GM20431 (cell line): ENCODE measurements around the gene TRPM3.

Source experiments
- in situ Hi-C: fragments of 300-500 bp; cut with MseI, MboI; formaldehyde crosslinking; loops from one replicate; pipeline ENCODE4 v1.15.0; 2020; ENCODE audit warnings: low sequenced_read_pairs; ENCODE audit not compliant: unreplicated experiment

The TRPM3 gene

GRCh38 chr9:70525519-70525918 lies 595.9 kb downstream of the TRPM3 start:
- in situ Hi-C loops, result no loop called here

GRCh38 chr9:70519912-70520724 lies 601.3 kb downstream of the TRPM3 start:
- in situ Hi-C loops, result no loop called here

GRCh38 chr9:70517926-70518610 lies 603.4 kb downstream of the TRPM3 start:
- in situ Hi-C loops, result no loop called here

GRCh38 chr9:70514273-70514672 lies 607.1 kb downstream of the TRPM3 start:
- in situ Hi-C loops, result no loop called here

- in situ Hi-C loops, result no loop called here
Observed at GRCh38 chr9:70511858-70512257, 609.6 kb downstream of the TRPM3 start.

- in situ Hi-C loops, result no loop called here
Observed at GRCh38 chr9:70510157-70510770, 611.2 kb downstream of the TRPM3 start.

- in situ Hi-C loops, result no loop called here
Observed at GRCh38 chr9:70506159-70506558, 615.3 kb downstream of the TRPM3 start.

- in situ Hi-C loops, result no loop called here
Observed at GRCh38 chr9:70504834-70505233, 616.6 kb downstream of the TRPM3 start.

- in situ Hi-C loops, result no loop called here
Observed at GRCh38 chr9:70502690-70503089, 618.7 kb downstream of the TRPM3 start.

GRCh38 chr9:70500793-70501192 lies 620.6 kb downstream of the TRPM3 start:
- in situ Hi-C loops, result no loop called here

- in situ Hi-C loops, result no loop called here
Observed at GRCh38 chr9:70499621-70500020, 621.8 kb downstream of the TRPM3 start.

- in situ Hi-C loops, result no loop called here
Observed at GRCh38 chr9:70498866-70499265, 622.6 kb downstream of the TRPM3 start.

GRCh38 chr9:70496244-70496643 lies 625.2 kb downstream of the TRPM3 start:
- in situ Hi-C loops, result no loop called here

- in situ Hi-C loops, result no loop called here
Observed at GRCh38 chr9:70495514-70495913, 625.9 kb downstream of the TRPM3 start.

- in situ Hi-C loops, result no loop called here
Observed at GRCh38 chr9:70494221-70494620, 627.2 kb downstream of the TRPM3 start.

GRCh38 chr9:70493029-70493428 lies 628.4 kb downstream of the TRPM3 start:
- in situ Hi-C loops, result no loop called here

GRCh38 chr9:70492319-70492777 lies 629.1 kb downstream of the TRPM3 start:
- in situ Hi-C loops, result no loop called here

- in situ Hi-C loops, result no loop called here
Observed at GRCh38 chr9:70491426-70492318, 629.7 kb downstream of the TRPM3 start.

GRCh38 chr9:70490478-70490877 lies 630.9 kb downstream of the TRPM3 start:
- in situ Hi-C loops, result no loop called here

GRCh38 chr9:70488793-70489105 lies 632.7 kb downstream of the TRPM3 start:
- in situ Hi-C loops, result no loop called here
